ENCODE measurements around the gene FAM47B. TPM values are rescaled to one million over a fixed set of nuclear protein-coding genes. Genes with fewer than 3 reads are reported as not detected.

FAM47B gene
- total RNA-seq, 2 experiments from 2014 or later, result not detected

- Histone ChIP-seq H3K27ac (ENCODE audit: low read depth, low read length, poor library complexity, severe bottlenecking) (no peak overlapping the region), H3K9me2 (ENCODE audit: insufficient read depth, low read length) (no peaks in the 10 kb centered on the region), H3K79me2 (ENCODE audit: insufficient read depth, low read depth, low read length) (no peaks in the 10 kb centered on the region), H3K9me3 (ENCODE audit: low read length) (no peaks in the 10 kb centered on the region), H3K4me3 (ENCODE audit: low read depth, low read length, poor library complexity, severe bottlenecking) (no peak overlapping the region), H3K36me3 (ENCODE audit: insufficient read depth, low read length) (no peaks in the 10 kb centered on the region), H4K20me1 (ENCODE audit: insufficient read depth, low read length) (no peaks in the 10 kb centered on the region), H3K4me1 (ENCODE audit: insufficient read depth, low read length, poor library complexity, severe bottlenecking) (no peaks in the 10 kb centered on the region), H3K4me2 (ENCODE audit: low read length) (no peak overlapping the region), H2AFZ (ENCODE audit: low read length) (no peak overlapping the region)
- DNase-seq (ENCODE audit: low spot score), result no peak
- POLR2A ChIA-PET, result no interaction called here
- TF ChIP-seq EZH2phosphoT487 (IDR thresholded peaks at IDR 0.05; ENCODE audit: borderline replicate concordance, low read depth, low read length), result no peak
- TF ChIP-seq, protein P1, sequence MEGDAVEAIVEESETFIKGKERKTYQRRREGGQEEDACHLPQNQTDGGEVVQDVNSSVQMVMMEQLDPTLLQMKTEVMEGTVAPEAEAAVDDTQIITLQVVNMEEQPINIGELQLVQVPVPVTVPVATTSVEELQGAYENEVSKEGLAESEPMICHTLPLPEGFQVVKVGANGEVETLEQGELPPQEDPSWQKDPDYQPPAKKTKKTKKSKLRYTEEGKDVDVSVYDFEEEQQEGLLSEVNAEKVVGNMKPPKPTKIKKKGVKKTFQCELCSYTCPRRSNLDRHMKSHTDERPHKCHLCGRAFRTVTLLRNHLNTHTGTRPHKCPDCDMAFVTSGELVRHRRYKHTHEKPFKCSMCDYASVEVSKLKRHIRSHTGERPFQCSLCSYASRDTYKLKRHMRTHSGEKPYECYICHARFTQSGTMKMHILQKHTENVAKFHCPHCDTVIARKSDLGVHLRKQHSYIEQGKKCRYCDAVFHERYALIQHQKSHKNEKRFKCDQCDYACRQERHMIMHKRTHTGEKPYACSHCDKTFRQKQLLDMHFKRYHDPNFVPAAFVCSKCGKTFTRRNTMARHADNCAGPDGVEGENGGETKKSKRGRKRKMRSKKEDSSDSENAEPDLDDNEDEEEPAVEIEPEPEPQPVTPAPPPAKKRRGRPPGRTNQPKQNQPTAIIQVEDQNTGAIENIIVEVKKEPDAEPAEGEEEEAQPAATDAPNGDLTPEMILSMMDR (conservative IDR thresholded peaks at IDR 0.05; ENCODE audit: low read length), result no peak
- CTCF ChIA-PET (ENCODE audit: unreplicated experiment), result no interaction called here
- intact Hi-C loops (cut with micrococcal nuclease; ENCODE audit: unreplicated experiment), result no loop called here
- no TSS peak for BruUV-seq (replicated peaks)
Measured at GRCh38 chrX:34901761-34902160, 40.8 kb upstream of the FAM47B start.

DNA sequence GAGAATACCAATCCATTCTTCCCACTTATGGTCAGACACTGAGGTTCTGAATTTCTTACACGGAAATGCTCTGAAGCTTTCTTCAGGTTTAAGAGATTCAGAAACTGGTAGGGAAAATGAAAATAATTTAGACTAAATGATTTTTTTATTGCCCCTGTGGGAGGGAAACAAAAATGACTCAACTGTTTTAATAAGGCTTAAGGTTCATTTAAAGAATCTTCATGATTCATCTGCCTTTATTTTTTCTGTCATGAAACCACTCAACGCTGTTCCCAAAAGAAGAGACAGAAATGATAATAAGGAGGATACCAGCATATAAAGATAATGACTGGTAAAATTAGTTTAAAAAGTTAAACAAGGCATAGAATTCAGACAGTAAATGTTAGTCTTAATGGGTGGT lies 39.3 kb upstream of the FAM47B start:
- CTCF ChIA-PET (ENCODE audit: unreplicated experiment), result no interaction called here

GRCh38 chrX:34909151-34909550 lies 33.4 kb upstream of the FAM47B start:
- no peaks in the 10 kb centered on the region for H4K20me1 ChIP-seq (ENCODE audit: insufficient read depth, low read length)
- TF ChIP-seq, protein P1 (conservative IDR thresholded peaks at IDR 0.05; ENCODE audit: low read length), result no peak
- TF ChIP-seq EZH2phosphoT487 (IDR thresholded peaks at IDR 0.05; ENCODE audit: borderline replicate concordance, low read depth, low read length), result no peak
- ChIA-PET POLR2A (no interaction called here), CTCF (ENCODE audit: unreplicated experiment) (no interaction called here)
- H3K4me1 ChIP-seq (ENCODE audit: insufficient read depth, low read length, poor library complexity, severe bottlenecking), result no peaks in the 10 kb centered on the region
- H3K4me3 ChIP-seq (ENCODE audit: low read depth, low read length, poor library complexity, severe bottlenecking), result no peak overlapping the region
- BruUV-seq (replicated peaks), result no TSS peak
- no peak overlapping the region for H3K4me2 ChIP-seq (ENCODE audit: low read length)
- no peaks in the 10 kb centered on the region for H3K9me3 ChIP-seq (ENCODE audit: low read length)
- H3K36me3 ChIP-seq (ENCODE audit: insufficient read depth, low read length), result no peaks in the 10 kb centered on the region
- no peak for DNase-seq (ENCODE audit: low spot score)
- no peaks in the 10 kb centered on the region for H3K9me2 ChIP-seq (ENCODE audit: insufficient read depth, low read length)
- H3K27ac ChIP-seq (ENCODE audit: low read depth, low read length, poor library complexity, severe bottlenecking), result no peak overlapping the region
- H3K79me2 ChIP-seq (ENCODE audit: insufficient read depth, low read depth, low read length), result no peaks in the 10 kb centered on the region
- H2AFZ ChIP-seq (ENCODE audit: low read length), result no peak overlapping the region
- intact Hi-C loops (cut with micrococcal nuclease; ENCODE audit: unreplicated experiment), result no loop called here

More for the DNA sequence above, 39.3 kb upstream of the FAM47B start:
- H3K4me2 ChIP-seq (ENCODE audit: low read length), result no peak overlapping the region
- POLR2A ChIA-PET, result no interaction called here
- BruUV-seq (replicated peaks), result no TSS peak
- DNase-seq (ENCODE audit: low spot score), result no peak
- no peak overlapping the region for H3K4me3 ChIP-seq (ENCODE audit: low read depth, low read length, poor library complexity, severe bottlenecking)
- no peaks in the 10 kb centered on the region for H3K79me2 ChIP-seq (ENCODE audit: insufficient read depth, low read depth, low read length)
- no peak overlapping the region for H3K27ac ChIP-seq (ENCODE audit: low read depth, low read length, poor library complexity, severe bottlenecking)
- no peaks in the 10 kb centered on the region for H3K9me2 ChIP-seq (ENCODE audit: insufficient read depth, low read length)
- H2AFZ ChIP-seq (ENCODE audit: low read length), result no peak overlapping the region
- TF ChIP-seq, protein P1 (conservative IDR thresholded peaks at IDR 0.05; ENCODE audit: low read length), result no peak
- no peak for TF ChIP-seq EZH2phosphoT487 (IDR thresholded peaks at IDR 0.05; ENCODE audit: borderline replicate concordance, low read depth, low read length)
- no peaks in the 10 kb centered on the region for H3K9me3 ChIP-seq (ENCODE audit: low read length)
- H3K4me1 ChIP-seq (ENCODE audit: insufficient read depth, low read length, poor library complexity, severe bottlenecking), result no peaks in the 10 kb centered on the region
- no peaks in the 10 kb centered on the region for H3K36me3 ChIP-seq (ENCODE audit: insufficient read depth, low read length)
- intact Hi-C loops (cut with micrococcal nuclease; ENCODE audit: unreplicated experiment), result no loop called here
- H4K20me1 ChIP-seq (ENCODE audit: insufficient read depth, low read length), result no peaks in the 10 kb centered on the region
